ENCODE results near the gene THBS1.

GRCh38 chr15:39608185-39609139 is 27.6 kb downstream of the THBS1 start:
- no peak for TF ChIP-seq CTCF (conservative IDR thresholded peaks at IDR 0.05; ENCODE audit: low read depth, low read length)
- no peak for TF ChIP-seq EZH2 (IDR thresholded peaks at IDR 0.05; ENCODE audit: low read length, unreplicated experiment)
- no peak for TF ChIP-seq EZH2phosphoT487 (IDR thresholded peaks at IDR 0.05; ENCODE audit: borderline replicate concordance, low read length)

All from PC-3 (cell line).